Ectodermal cell (in vitro differentiated cells): Measurements from ENCODE around the gene TMEM219.

Experiments used
- H3K27ac ChIP-seq: 2 replicates; pipeline ENCODE4 v1.7.0; 2013; ENCODE audit warnings: mild to moderate bottlenecking, low read depth, low read length; ENCODE audit not compliant: insufficient read depth, poor library complexity, severe bottlenecking
- H3K27me3 ChIP-seq: 2 replicates; pipeline ENCODE4 v1.7.0; 2013; ENCODE audit warnings: mild to moderate bottlenecking, low read length; ENCODE audit not compliant: insufficient read depth, control insufficient read depth, poor library complexity, severe bottlenecking
- H3K36me3 ChIP-seq: one replicate; pipeline ENCODE4 v1.7.0; 2013; ENCODE audit warnings: low read length; ENCODE audit not compliant: control insufficient read depth, insufficient read depth
- H3K4me1 ChIP-seq: one replicate; pipeline ENCODE4 v1.7.0; 2013; ENCODE audit warnings: low read length; ENCODE audit not compliant: control insufficient read depth, insufficient read depth
- H3K4me3 ChIP-seq: 2 replicates; pipeline ENCODE4 v1.7.0; 2013; ENCODE audit warnings: low read depth, low read length, control low read depth; ENCODE audit not compliant: insufficient read depth
- H3K9me3 ChIP-seq: 2 replicates; pipeline ENCODE4 v1.7.0; 2013; ENCODE audit warnings: mild to moderate bottlenecking, low read length, moderate library complexity; ENCODE audit not compliant: control insufficient read depth
- WGBS, 2 experiments: methylation state at CpG; one replicate each; pipeline ENCODE4 v1.1.7; 2013; ENCODE audit warnings: missing lambda C conversion rate in 2 of 2; 5-methylcytosine and 5-hydroxymethylcytosine counted together

Gene TMEM219

DNA sequence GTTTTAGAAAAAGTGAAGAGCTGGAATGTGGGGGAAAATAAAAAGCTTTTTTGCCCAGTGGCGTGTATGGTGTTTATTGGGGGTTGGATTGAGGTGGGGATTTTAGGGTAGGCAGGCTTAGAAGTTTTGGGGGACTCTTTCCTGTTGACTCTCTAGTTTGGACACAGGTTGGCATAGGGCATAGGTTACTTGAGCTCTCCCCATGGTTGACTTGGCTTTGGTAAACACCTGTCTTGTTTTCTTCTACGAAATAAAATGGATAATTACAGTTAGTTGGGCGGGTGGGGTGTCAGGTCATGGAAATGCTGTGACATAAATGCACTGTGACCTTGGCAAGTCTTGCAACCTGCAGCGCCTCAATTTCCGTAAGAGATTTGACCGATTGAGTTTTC lies 11.1 kb downstream of the TMEM219 start:
- 81% methylated on average over 6 of the region's 6 CpGs for WGBS, 2 experiments
- Histone ChIP-seq H3K27ac (no peak overlapping the region), H3K4me3 (no peak overlapping the region), H3K36me3 (peaks cover 15% of the 10 kb centered on the region), H3K4me1 (peaks cover 26% of the 10 kb centered on the region), H3K9me3 (peaks cover 3% of the 10 kb centered on the region), H3K27me3 (no peaks in the 10 kb centered on the region)

GRCh38 chr16:29973384-29974246 lies 11.7 kb downstream of the TMEM219 start, which contains the start of gene TAOK2:
Gene TAOK2, plus strand, starts transcription at chr16:29973868. Its CDS starts 3,905 bp downstream, at chr16:29977773.
- 3% methylated on average over 75 of the region's 75 CpGs for WGBS, 2 experiments
- Histone ChIP-seq H3K27me3 (no peaks in the 10 kb centered on the region), H3K4me1 (peaks cover 26% of the 10 kb centered on the region), H3K27ac (peak within 1 kb of the TSS; percentile 11), H3K4me3 (peak within 1 kb of the TSS; percentile 64), H3K9me3 (peaks cover 3% of the 10 kb centered on the region), H3K36me3 (peaks cover 16% of the 10 kb centered on the region)

GRCh38 chr16:29974291-29975133 lies 12.6 kb downstream of the TMEM219 start:
- 8% methylated on average over 31 of the region's 31 CpGs for WGBS, 2 experiments
- peaks cover 20% of the 10 kb centered on the region for H3K36me3 ChIP-seq

GRCh38 chr16:29975134-29975538 lies 13.3 kb downstream of the TMEM219 start:
- Histone ChIP-seq H3K36me3 (peaks cover 22% of the 10 kb centered on the region), H3K27ac (no peak overlapping the region), H3K4me3 (peak overlapping the region; percentile 64), H3K9me3 (peaks cover 3% of the 10 kb centered on the region), H3K27me3 (no peaks in the 10 kb centered on the region), H3K4me1 (peaks cover 26% of the 10 kb centered on the region)
- WGBS, 2 experiments, result 77 to 85% methylated on average over 5 of the region's 5 CpGs

More at GRCh38 chr16:29974291-29975133, 12.6 kb downstream of the TMEM219 start:
- Histone ChIP-seq H3K9me3 (peaks cover 3% of the 10 kb centered on the region), H3K4me1 (peaks cover 26% of the 10 kb centered on the region), H3K4me3 (peak overlapping the region; percentile 64), H3K27me3 (no peaks in the 10 kb centered on the region), H3K27ac (peak overlapping the region; percentile 11)

GRCh38 chr16:29975811-29976511 lies 14.1 kb downstream of the TMEM219 start:
- peak overlapping the region; percentile 64 for H3K4me3 ChIP-seq
- H3K27ac ChIP-seq, result no peak overlapping the region
- no peaks in the 10 kb centered on the region for H3K27me3 ChIP-seq
- H3K9me3 ChIP-seq, result peaks cover 3% of the 10 kb centered on the region
- peaks cover 26% of the 10 kb centered on the region for H3K4me1 ChIP-seq
- peaks cover 29% of the 10 kb centered on the region for H3K36me3 ChIP-seq
- 46 to 54% methylated on average over 6 of the region's 6 CpGs for WGBS, 2 experiments

- no peak overlapping the region for H3K4me3 ChIP-seq
Measured at GRCh38 chr16:29977063-29977825, 15.4 kb downstream of the TMEM219 start.

GRCh38 chr16:29978081-29978480 lies 16.2 kb downstream of the TMEM219 start:
- Histone ChIP-seq H3K9me3 (peaks cover under 1% of the 10 kb centered on the region), H3K27ac (no peak overlapping the region), H3K27me3 (no peaks in the 10 kb centered on the region), H3K4me3 (no peak overlapping the region), H3K4me1 (peaks cover 26% of the 10 kb centered on the region), H3K36me3 (peaks cover 48% of the 10 kb centered on the region)
- 96 to 97% methylated on average over 9 of the region's 9 CpGs for WGBS, 2 experiments

More at GRCh38 chr16:29977063-29977825, 15.4 kb downstream of the TMEM219 start:
- H3K27me3 ChIP-seq, result no peaks in the 10 kb centered on the region
- H3K9me3 ChIP-seq, result peaks cover 3% of the 10 kb centered on the region
- H3K27ac ChIP-seq, result no peak overlapping the region
- WGBS, 2 experiments, result 89 to 90% methylated on average over 9 of the region's 9 CpGs
- H3K36me3 ChIP-seq, result peaks cover 40% of the 10 kb centered on the region
- peaks cover 26% of the 10 kb centered on the region for H3K4me1 ChIP-seq

DNA sequence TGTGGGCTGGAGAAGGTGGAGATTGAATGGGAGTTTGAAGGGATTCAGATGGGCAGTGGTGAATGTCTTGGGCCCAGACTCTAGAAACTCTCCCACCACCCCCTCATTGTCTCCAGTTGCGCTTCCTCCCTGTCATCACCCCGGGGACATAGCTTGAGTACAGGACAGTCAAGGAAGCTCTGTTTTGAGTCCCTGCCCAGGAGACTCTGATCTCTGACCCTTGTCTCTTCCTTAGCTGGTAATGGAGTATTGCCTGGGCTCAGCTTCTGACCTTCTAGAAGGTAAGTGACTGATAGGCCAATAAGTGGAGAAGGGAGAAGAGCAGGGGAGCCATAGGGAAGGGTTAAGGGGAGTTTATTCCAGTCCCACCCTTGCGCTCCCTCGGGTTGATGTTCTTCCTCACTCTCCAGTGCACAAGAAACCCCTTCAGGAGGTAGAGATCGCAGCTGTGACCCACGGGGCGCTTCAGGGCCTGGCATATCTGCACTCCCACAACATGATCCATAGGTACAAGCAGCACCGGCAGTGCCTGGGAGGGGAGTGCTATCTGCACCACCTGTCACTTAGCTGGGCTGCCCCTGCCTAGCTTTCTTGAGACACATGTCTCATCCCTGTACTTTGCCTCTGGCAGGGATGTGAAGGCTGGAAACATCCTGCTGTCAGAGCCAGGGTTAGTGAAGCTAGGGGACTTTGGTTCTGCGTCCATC lies 16.8 kb downstream of the TMEM219 start:
- Histone ChIP-seq H3K4me1 (peaks cover 26% of the 10 kb centered on the region), H3K36me3 (peaks cover 55% of the 10 kb centered on the region), H3K9me3 (no peaks in the 10 kb centered on the region), H3K27ac (no peak overlapping the region), H3K4me3 (no peak overlapping the region), H3K27me3 (no peaks in the 10 kb centered on the region)
- WGBS, 2 experiments, result 94 to 95% methylated on average over 9 of the region's 9 CpGs
